Mesendoderm (in vitro differentiated cells): ENCODE data around the gene AP2M1.

ENCODE experiments used
- DNase-seq: peaks from one replicate; pipeline ENCODE4 v3.0.0; 2013
- H2AK5ac ChIP-seq: 2 replicates; pipeline ENCODE4 v1.6.1; 2013; ENCODE audit warnings: low read length, inconsistent platforms
- H2BK120ac ChIP-seq: 2 replicates; pipeline ENCODE4 v1.6.1; 2013; ENCODE audit warnings: low read depth, mild to moderate bottlenecking, low read length, moderate library complexity, mixed read lengths
- H2BK15ac ChIP-seq: replicated peaks from 2 replicates; pipeline ENCODE4 v1.6.1; 2013; ENCODE audit warnings: low read depth, mild to moderate bottlenecking, moderate library complexity
- H2BK5ac ChIP-seq: 2 replicates; pipeline ENCODE4 v1.6.1; 2013; ENCODE audit warnings: low read length, inconsistent platforms
- H3K18ac ChIP-seq: 2 replicates; pipeline ENCODE4 v1.6.1; 2013; ENCODE audit warnings: mild to moderate bottlenecking, low read length, mixed read lengths
- H3K23ac ChIP-seq: one replicate; pipeline ENCODE4 v1.6.1; 2013; ENCODE audit warnings: low read length
- H3K27ac ChIP-seq: 2 replicates; pipeline ENCODE4 v1.5.1; 2013; ENCODE audit warnings: low read depth, mild to moderate bottlenecking, inconsistent platforms, low read length, moderate library complexity
- H3K27me3 ChIP-seq: 2 replicates; pipeline ENCODE4 v1.6.1; 2013; ENCODE audit warnings: low read length, control low read depth, mild to moderate bottlenecking, inconsistent platforms; ENCODE audit not compliant: insufficient read depth, poor library complexity
- H3K36me3 ChIP-seq: 2 replicates; pipeline ENCODE4 v1.6.1; 2013; ENCODE audit warnings: low read length, inconsistent platforms; ENCODE audit not compliant: control insufficient read depth, insufficient read depth
- H3K4ac ChIP-seq: one replicate; pipeline ENCODE4 v1.6.1; 2013; ENCODE audit warnings: low read depth, mild to moderate bottlenecking, low read length, moderate library complexity
- H3K4me1 ChIP-seq: 2 replicates; pipeline ENCODE4 v1.6.1; 2013; ENCODE audit warnings: low read depth, low read length, inconsistent platforms; ENCODE audit not compliant: control insufficient read depth
- H3K4me2 ChIP-seq: 2 replicates; pipeline ENCODE4 v1.6.1; 2013; ENCODE audit warnings: low read length
- H3K4me3 ChIP-seq: 2 replicates; pipeline ENCODE4 v1.5.1; 2013; ENCODE audit warnings: mild to moderate bottlenecking, low read length
- H3K56ac ChIP-seq: one replicate; pipeline ENCODE4 v1.6.1; 2013; ENCODE audit warnings: low read length
- H3K79me1 ChIP-seq: 2 replicates; pipeline ENCODE4 v1.6.1; 2013; ENCODE audit warnings: low read length, inconsistent platforms
- H3K79me2 ChIP-seq: 2 replicates; pipeline ENCODE4 v1.6.1; 2013; ENCODE audit warnings: mild to moderate bottlenecking, low read length; ENCODE audit not compliant: control insufficient read depth, insufficient read depth
- H3K9ac ChIP-seq: 2 replicates; pipeline ENCODE4 v1.6.1; 2013; ENCODE audit warnings: low read length, inconsistent platforms
- H4K5ac ChIP-seq: one replicate; pipeline ENCODE4 v1.6.1; 2013; ENCODE audit warnings: low read length
- H4K8ac ChIP-seq: one replicate; pipeline ENCODE4 v1.6.1; 2013; ENCODE audit warnings: low read depth, mild to moderate bottlenecking, control low read depth, low read length, moderate library complexity
- WGBS: extraction: QIAGEN DNeasy Blood & Tissue Kit; methylation state at CpG from one replicate; pipeline ENCODE4 v1.1.7; 2013; ENCODE audit warnings: low lambda C conversion rate, missing lambda C conversion rate; ENCODE audit not compliant: insufficient coverage; ENCODE audit errors: extremely low coverage; 5-methylcytosine and 5-hydroxymethylcytosine counted together

AP2M1 gene

GRCh38 chr3:184230603-184231528, 56.2 kb downstream of the AP2M1 start:
- no peaks in the 10 kb centered on the region for H3K79me1 ChIP-seq
- no peak overlapping the region for H3K56ac ChIP-seq
- no peak overlapping the region for H2BK120ac ChIP-seq
- H3K4me3 ChIP-seq = no peak overlapping the region
- no peak overlapping the region for H3K27ac ChIP-seq
- WGBS = no CpG with 5 or more reads among the region's 79 CpGs
- no peak overlapping the region for H3K18ac ChIP-seq
- no peak overlapping the region for H4K8ac ChIP-seq
- DNase-seq = no peak
- no peak overlapping the region for H2BK5ac ChIP-seq
- H3K9ac ChIP-seq = no peak overlapping the region
- H2BK15ac ChIP-seq = no peak overlapping the region
- H2AK5ac ChIP-seq = no peak overlapping the region
- H3K4ac ChIP-seq = no peak overlapping the region
- H3K27me3 ChIP-seq = peaks cover 41% of the 10 kb centered on the region
- no peaks in the 10 kb centered on the region for H3K4me1 ChIP-seq
- no peaks in the 10 kb centered on the region for H3K36me3 ChIP-seq
- no peak overlapping the region for H4K5ac ChIP-seq
- no peaks in the 10 kb centered on the region for H3K79me2 ChIP-seq
- no peak overlapping the region for H3K4me2 ChIP-seq
- H3K23ac ChIP-seq = no peak overlapping the region

DNA sequence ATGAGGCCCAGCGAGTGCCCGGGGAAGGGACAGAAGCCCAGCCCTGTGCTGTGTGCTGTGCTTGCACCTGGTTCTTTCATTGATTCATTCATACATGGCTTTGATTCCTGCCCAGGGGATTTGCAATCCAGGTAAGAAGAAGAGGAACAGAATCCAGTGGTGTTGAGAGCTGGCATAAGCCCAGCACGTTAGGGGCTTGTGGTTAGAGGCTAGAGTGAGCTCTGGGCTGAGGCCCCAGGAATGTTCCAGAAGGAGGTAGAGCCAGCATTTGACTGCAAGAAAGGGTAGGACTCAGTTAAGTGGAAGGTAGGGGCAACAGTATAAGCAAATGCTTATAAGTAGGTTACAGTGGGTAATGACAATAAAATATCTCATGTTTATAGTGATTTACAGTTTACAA, 57.0 kb downstream of the AP2M1 start:
- Histone ChIP-seq H3K4me2 (no peak overlapping the region), H3K56ac (no peak overlapping the region), H2BK15ac (no peak overlapping the region), H2AK5ac (no peak overlapping the region), H3K4me1 (no peaks in the 10 kb centered on the region), H3K23ac (no peak overlapping the region), H3K79me2 (no peaks in the 10 kb centered on the region), H3K27me3 (peaks cover 41% of the 10 kb centered on the region), H4K5ac (no peak overlapping the region), H2BK120ac (no peak overlapping the region), H3K9ac (no peak overlapping the region), H3K4me3 (no peak overlapping the region), H3K79me1 (no peaks in the 10 kb centered on the region), H3K27ac (no peak overlapping the region), H4K8ac (no peak overlapping the region), H3K4ac (no peak overlapping the region), H3K18ac (no peak overlapping the region), H2BK5ac (no peak overlapping the region), H3K36me3 (no peaks in the 10 kb centered on the region)
- no CpG with 5 or more reads among the region's 3 CpGs for WGBS
- DNase-seq = no peak

GRCh38 chr3:184233127-184233843, 58.6 kb downstream of the AP2M1 start:
- DNase-seq = no peak
- Histone ChIP-seq H3K79me2 (no peaks in the 10 kb centered on the region), H3K23ac (no peak overlapping the region), H3K36me3 (no peaks in the 10 kb centered on the region), H3K27ac (no peak overlapping the region), H4K5ac (no peak overlapping the region), H3K79me1 (no peaks in the 10 kb centered on the region), H3K27me3 (peaks cover 40% of the 10 kb centered on the region), H2AK5ac (no peak overlapping the region), H3K9ac (no peak overlapping the region), H3K4me1 (no peaks in the 10 kb centered on the region), H3K4ac (no peak overlapping the region), H3K4me3 (no peak overlapping the region), H2BK15ac (no peak overlapping the region), H2BK120ac (no peak overlapping the region), H3K18ac (no peak overlapping the region), H3K4me2 (no peak overlapping the region), H2BK5ac (no peak overlapping the region), H4K8ac (no peak overlapping the region), H3K56ac (no peak overlapping the region)
- no CpG with 5 or more reads among the region's 23 CpGs for WGBS
